ENCODE measurements around the gene SORCS2. TPM values are rescaled to one million over a fixed set of nuclear protein-coding genes. Genes with fewer than 3 reads are reported as not detected.

The SORCS2 gene
- polyA plus RNA-seq, 3 donors, result 0.46 to 0.55 TPM; not detected in 1

DNA sequence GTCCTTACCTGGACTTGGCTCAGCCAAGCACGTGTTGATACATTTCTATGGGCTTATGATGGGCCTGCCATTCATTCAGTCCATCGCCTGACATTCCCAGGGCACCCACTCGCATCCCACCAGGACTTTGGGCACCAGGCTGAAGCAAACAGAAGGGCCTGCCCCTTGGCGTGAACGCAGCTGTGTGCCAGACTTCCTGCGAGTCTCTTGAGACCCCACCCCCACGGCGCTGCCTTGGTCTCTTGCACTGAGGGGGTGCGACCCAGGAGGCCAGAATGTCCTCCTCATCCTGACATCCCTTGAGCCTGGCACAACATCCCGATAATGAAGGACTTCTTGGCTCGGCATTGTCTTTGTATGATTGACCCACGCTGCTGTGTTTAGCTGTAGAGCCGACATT, 243.9 kb downstream of the SORCS2 start:
- Histone ChIP-seq H3K36me3 (replicated peaks in 1 of 2; ENCODE audit: control insufficient read depth in 1 of 2, insufficient read depth in 2 of 2, low read length in 2 of 2) (no peaks in the 10 kb centered on the region), H3K9ac (ENCODE audit: insufficient read depth, low read length, poor library complexity, severe bottlenecking) (no peak overlapping the region), H4K20me1 (ENCODE audit: insufficient read depth, low read length) (no peaks in the 10 kb centered on the region), H2AFZ (ENCODE audit: insufficient read depth, low read depth, low read length, poor library complexity, severe bottlenecking) (no peak overlapping the region), H3K27ac (ENCODE audit: low read depth in 1 of 2, low read length in 2 of 2) (no peak overlapping the region), H3K79me2 (ENCODE audit: insufficient read depth, low read length) (no peaks in the 10 kb centered on the region), H3K27me3 (ENCODE audit: control insufficient read depth in 2 of 2, insufficient read depth in 2 of 2, low read length in 2 of 2) (no peaks in the 10 kb centered on the region), H3K4me1 (ENCODE audit: control insufficient read depth in 1 of 2, insufficient read depth in 2 of 2, low read length in 2 of 2) (no peaks in the 10 kb centered on the region), H3K9me3 (replicated peaks in 1 of 2; ENCODE audit: control insufficient read depth in 1 of 2, insufficient read depth in 1 of 2, low read length in 2 of 2) (no peaks in the 10 kb centered on the region), H3K4me2 (replicated peaks; ENCODE audit: extremely low read depth, low read length, poor library complexity, severe bottlenecking) (no peak overlapping the region), H3K4me3 (replicated peaks in 1 of 3; ENCODE audit: low read depth in 2 of 3, low read length in 3 of 3) (no peak overlapping the region)
- Mint-ChIP-seq H3K4me3 (no peak overlapping the region), H3K9me3 (peaks cover 0 to 2% (median 0%) of the 10 kb centered on the region in 7 donors), H3K27ac (no peak overlapping the region), H3K36me3 (no peaks in the 10 kb centered on the region), H3K27me3 (ENCODE audit: low read depth in 3 of 3) (peaks cover 3 to 8% (median 7%) of the 10 kb centered on the region in 3 donors), H3K4me1 (no peaks in the 10 kb centered on the region)
- intact Hi-C loops (cut with micrococcal nuclease), result no loop called here
- TF ChIP-seq, protein P1, sequence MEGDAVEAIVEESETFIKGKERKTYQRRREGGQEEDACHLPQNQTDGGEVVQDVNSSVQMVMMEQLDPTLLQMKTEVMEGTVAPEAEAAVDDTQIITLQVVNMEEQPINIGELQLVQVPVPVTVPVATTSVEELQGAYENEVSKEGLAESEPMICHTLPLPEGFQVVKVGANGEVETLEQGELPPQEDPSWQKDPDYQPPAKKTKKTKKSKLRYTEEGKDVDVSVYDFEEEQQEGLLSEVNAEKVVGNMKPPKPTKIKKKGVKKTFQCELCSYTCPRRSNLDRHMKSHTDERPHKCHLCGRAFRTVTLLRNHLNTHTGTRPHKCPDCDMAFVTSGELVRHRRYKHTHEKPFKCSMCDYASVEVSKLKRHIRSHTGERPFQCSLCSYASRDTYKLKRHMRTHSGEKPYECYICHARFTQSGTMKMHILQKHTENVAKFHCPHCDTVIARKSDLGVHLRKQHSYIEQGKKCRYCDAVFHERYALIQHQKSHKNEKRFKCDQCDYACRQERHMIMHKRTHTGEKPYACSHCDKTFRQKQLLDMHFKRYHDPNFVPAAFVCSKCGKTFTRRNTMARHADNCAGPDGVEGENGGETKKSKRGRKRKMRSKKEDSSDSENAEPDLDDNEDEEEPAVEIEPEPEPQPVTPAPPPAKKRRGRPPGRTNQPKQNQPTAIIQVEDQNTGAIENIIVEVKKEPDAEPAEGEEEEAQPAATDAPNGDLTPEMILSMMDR (IDR thresholded peaks at IDR 0.05), result no peak
- DNase-seq, result no peak
- 93% methylated on average over 13 of the region's 13 CpGs for WGBS (ENCODE audit: insufficient coverage)

DNA sequence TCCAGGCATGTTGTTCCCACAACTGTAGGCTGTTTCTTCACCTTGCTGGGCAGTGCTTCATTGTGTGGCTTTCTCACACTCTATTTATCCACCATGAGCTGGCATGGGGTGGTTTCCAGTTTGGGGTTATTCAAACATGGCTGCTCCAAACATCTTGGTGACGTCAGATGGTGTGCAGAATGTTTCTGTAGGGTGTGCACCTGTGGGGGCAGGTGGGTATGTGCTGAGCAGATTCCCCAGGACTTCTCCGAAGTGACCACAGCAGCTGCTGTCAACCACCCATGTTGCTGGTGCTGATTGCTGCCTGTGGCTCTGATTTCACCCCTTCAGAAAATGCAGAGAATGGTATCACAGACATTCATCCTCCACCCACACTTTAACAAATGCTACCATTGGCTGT, 247.4 kb downstream of the SORCS2 start:
- intact Hi-C loops (cut with micrococcal nuclease), result no loop called here
- Mint-ChIP-seq H3K9me3 (peaks cover 0 to 5% (median 0%) of the 10 kb centered on the region in 7 donors), H3K4me3 (no peak overlapping the region), H3K27ac (no peak overlapping the region), H3K36me3 (no peaks in the 10 kb centered on the region), H3K4me1 (no peaks in the 10 kb centered on the region), H3K27me3 (ENCODE audit: low read depth in 3 of 3) (peaks cover 4 to 9% (median 6%) of the 10 kb centered on the region in 3 donors)
- no peak overlapping the region for H3K4me3 ChIP-seq (replicated peaks in 1 of 3; ENCODE audit: low read depth in 2 of 3, low read length in 3 of 3)
- no peak overlapping the region for H3K4me2 ChIP-seq (replicated peaks; ENCODE audit: extremely low read depth, low read length, poor library complexity, severe bottlenecking)
- no peak for DNase-seq
- H3K9me3 ChIP-seq (replicated peaks in 1 of 2; ENCODE audit: control insufficient read depth in 1 of 2, insufficient read depth in 1 of 2, low read length in 2 of 2), result no peaks in the 10 kb centered on the region
- H3K36me3 ChIP-seq (replicated peaks in 1 of 2; ENCODE audit: control insufficient read depth in 1 of 2, insufficient read depth in 2 of 2, low read length in 2 of 2), result no peaks in the 10 kb centered on the region
- no peak overlapping the region for H2AFZ ChIP-seq (ENCODE audit: insufficient read depth, low read depth, low read length, poor library complexity, severe bottlenecking)
- H4K20me1 ChIP-seq (ENCODE audit: insufficient read depth, low read length), result no peaks in the 10 kb centered on the region
- H3K27ac ChIP-seq (ENCODE audit: low read depth in 1 of 2, low read length in 2 of 2), result no peak overlapping the region
- H3K9ac ChIP-seq (ENCODE audit: insufficient read depth, low read length, poor library complexity, severe bottlenecking), result no peak overlapping the region
- no peaks in the 10 kb centered on the region for H3K27me3 ChIP-seq (ENCODE audit: control insufficient read depth in 2 of 2, insufficient read depth in 2 of 2, low read length in 2 of 2)
- H3K79me2 ChIP-seq (ENCODE audit: insufficient read depth, low read length), result no peaks in the 10 kb centered on the region
- 100% methylated on average over 2 of the region's 2 CpGs for WGBS (ENCODE audit: insufficient coverage)
- H3K4me1 ChIP-seq (ENCODE audit: control insufficient read depth in 1 of 2, insufficient read depth in 2 of 2, low read length in 2 of 2), result no peaks in the 10 kb centered on the region
- TF ChIP-seq, protein P1 (IDR thresholded peaks at IDR 0.05), result no peak

Measured in CD14-positive monocyte (primary cell).